GM23338 (cell line): ENCODE measurements around the gene PNLIPRP2. TPM values are rescaled to one million over a fixed set of nuclear protein-coding genes. Genes with fewer than 3 reads are reported as not detected.

Experiments
- ATAC-seq: fragments of 200-7000 bp; cut with Tn5 transposase; 3 replicates; pipeline ENCODE4 v1.9.1; 2020
- DNase-seq: peaks from one replicate; pipeline ENCODE4 v3.0.0-alpha.2; 2015; ENCODE audit warnings: low spot score
- H2AFZ ChIP-seq: fragments of 200-600 bp; sonication (generic); 2 replicates; pipeline ENCODE4 v1.8.0; 2016; ENCODE audit warnings: antibody characterized with exemption, mild to moderate bottlenecking, moderate library complexity
- H3F3A ChIP-seq: fragments of 200-600 bp; sonication (generic); replicated peaks from 2 replicates; pipeline ENCODE4 v1.8.0; 2017; ENCODE audit warnings: antibody characterized with exemption, mixed run types, low read depth
- H3K27ac ChIP-seq: fragments of 200-600 bp; sonication (generic); 2 replicates; pipeline ENCODE4 v1.6.1; 2016; ENCODE audit warnings: low read depth
- H3K27me3 ChIP-seq: fragments of 200-600 bp; sonication (generic); 2 replicates; pipeline ENCODE4 v1.8.0; 2016; ENCODE audit warnings: mild to moderate bottlenecking, mixed run types, moderate library complexity; ENCODE audit not compliant: insufficient read depth
- H3K36me3 ChIP-seq: fragments of 200-600 bp; sonication (generic); 2 replicates; pipeline ENCODE4 v1.8.0; 2016; ENCODE audit warnings: mild to moderate bottlenecking; ENCODE audit not compliant: insufficient read depth
- H3K4me1 ChIP-seq: fragments of 200-600 bp; sonication (generic); 2 replicates; pipeline ENCODE4 v1.8.0; 2016; ENCODE audit warnings: mild to moderate bottlenecking, moderate library complexity; ENCODE audit not compliant: insufficient read depth
- H3K4me2 ChIP-seq: fragments of 200-600 bp; sonication (generic); 2 replicates; pipeline ENCODE4 v1.7.1; 2017; ENCODE audit warnings: mixed run types
- H3K4me3 ChIP-seq: fragments of 200-600 bp; sonication (generic); 2 replicates; pipeline ENCODE4 v1.6.1; 2016; ENCODE audit warnings: mixed run types
- H3K79me2 ChIP-seq: fragments of 200-600 bp; sonication (generic); replicated peaks from 2 replicates; pipeline ENCODE4 v1.8.0; 2017; ENCODE audit warnings: mild to moderate bottlenecking; ENCODE audit not compliant: insufficient read depth
- H3K9me2 ChIP-seq: fragments of 200-600 bp; sonication (generic); 2 replicates; pipeline ENCODE4 v1.8.0; 2017; ENCODE audit not compliant: insufficient read depth
- H4K20me1 ChIP-seq: fragments of 200-600 bp; sonication (generic); replicated peaks from 2 replicates; pipeline ENCODE4 v1.8.0; 2017; ENCODE audit warnings: mild to moderate bottlenecking; ENCODE audit not compliant: insufficient read depth
- H3K27ac Mint-ChIP-seq: 2 replicates; pipeline ENCODE4 v1.8.0; 2020; ENCODE audit warnings: inconsistent platforms, mild to moderate bottlenecking, moderate library complexity, mixed read lengths
- H3K27me3 Mint-ChIP-seq: 3 replicates; pipeline ENCODE4 v1.8.0; 2022; ENCODE audit warnings: low read depth, mild to moderate bottlenecking, moderate library complexity, mixed read lengths, inconsistent platforms; ENCODE audit not compliant: insufficient read depth, poor library complexity
- H3K36me3 Mint-ChIP-seq: 3 replicates; pipeline ENCODE4 v1.8.0; 2021; ENCODE audit warnings: low read depth, mild to moderate bottlenecking, inconsistent platforms, moderate library complexity, mixed read lengths
- H3K4me1 Mint-ChIP-seq: 3 replicates; pipeline ENCODE4 v1.8.0; 2020; ENCODE audit warnings: mild to moderate bottlenecking, inconsistent platforms, mixed read lengths
- H3K4me3 Mint-ChIP-seq: 3 replicates; pipeline ENCODE4 v1.8.0; 2021; ENCODE audit warnings: moderate library complexity, mild to moderate bottlenecking, inconsistent platforms, mixed read lengths
- H3K9me3 Mint-ChIP-seq: 3 replicates; pipeline ENCODE4 v1.8.0; 2020; ENCODE audit warnings: moderate library complexity, mild to moderate bottlenecking, inconsistent platforms, mixed read lengths
- POLR2AphosphoS5 ChIP-seq: IDR thresholded peaks from 2 replicates; pipeline ENCODE4 v1.6.1; 2016; ENCODE audit warnings: antibody characterized with exemption, low read depth
- ZNF114 ChIP-seq: fragments of 250-450 bp; sonication (Bioruptor Pico); IDR thresholded peaks from 2 replicates; pipeline ENCODE4 v1.5.0; 2020; ENCODE audit warnings: mild to moderate bottlenecking, moderate library complexity
- ZNF331 ChIP-seq: fragments of 250-450 bp; sonication (Bioruptor Pico); IDR thresholded peaks from 2 replicates; pipeline ENCODE4 v1.5.0; 2020; ENCODE audit warnings: low read depth, mild to moderate bottlenecking, moderate library complexity
- polyA plus RNA-seq: library from polyadenylated mRNA; unstranded; fragments of >200 nt; fragmentation: Nextera tagmentation; extraction: Ambion mirVana; gene quantifications from 2 replicates; pipeline ENCODE4 v1.2.1, GENCODE V29; 2016
- total RNA-seq: library from RNA; depleted of rRNA; stranded (reverse); fragments of >200 nt; shearing (Covaris generic); gene quantifications from 2 replicates; pipeline ENCODE4 v1.2.3, GENCODE V29; 2014
- TF ChIP-seq, protein P1 (sequence below): fragments of 250-450 bp; sonication (Bioruptor Pico); IDR thresholded peaks from 2 replicates; pipeline ENCODE4 v1.5.0; 2020; ENCODE audit warnings: mild to moderate bottlenecking, moderate library complexity

Gene PNLIPRP2
- total and polyA plus RNA-seq, 2 experiments from 2014 or later, result 0.24 TPM; not detected in 1

DNA sequence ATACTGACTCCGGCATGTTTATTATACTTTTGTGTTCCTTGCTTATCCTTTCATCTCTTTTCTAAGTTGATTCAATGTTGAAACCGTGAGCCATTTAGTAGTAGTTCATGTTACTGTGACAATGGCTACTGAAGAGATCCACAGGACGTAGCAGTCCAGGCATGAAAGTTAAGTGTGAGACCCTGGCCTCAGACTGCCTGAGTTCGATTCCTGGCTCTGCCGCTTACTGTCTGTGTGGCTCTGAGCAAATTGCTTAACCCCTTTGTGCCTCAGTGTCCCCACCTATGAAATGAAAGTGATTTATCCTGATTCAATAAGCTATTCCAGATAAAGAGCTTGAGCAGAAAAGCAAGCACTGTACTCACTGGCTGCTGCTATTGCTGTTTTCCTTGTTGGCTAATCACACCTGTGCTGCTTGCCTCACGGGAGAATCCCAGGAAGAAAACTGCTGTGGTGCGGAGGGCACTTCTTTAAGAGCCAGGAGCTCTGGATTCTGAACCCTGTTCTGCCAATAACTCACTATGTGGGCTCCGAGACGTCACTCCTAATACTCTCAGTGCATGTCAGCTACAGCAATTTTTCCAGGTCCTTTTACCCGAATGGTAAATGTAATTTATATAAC, 38.4 kb downstream of the PNLIPRP2 start (continued):
- TF ChIP-seq POLR2AphosphoS5, result no peak
- TF ChIP-seq ZNF114 (CRISPR knock-in tag), result no peak

DNA sequence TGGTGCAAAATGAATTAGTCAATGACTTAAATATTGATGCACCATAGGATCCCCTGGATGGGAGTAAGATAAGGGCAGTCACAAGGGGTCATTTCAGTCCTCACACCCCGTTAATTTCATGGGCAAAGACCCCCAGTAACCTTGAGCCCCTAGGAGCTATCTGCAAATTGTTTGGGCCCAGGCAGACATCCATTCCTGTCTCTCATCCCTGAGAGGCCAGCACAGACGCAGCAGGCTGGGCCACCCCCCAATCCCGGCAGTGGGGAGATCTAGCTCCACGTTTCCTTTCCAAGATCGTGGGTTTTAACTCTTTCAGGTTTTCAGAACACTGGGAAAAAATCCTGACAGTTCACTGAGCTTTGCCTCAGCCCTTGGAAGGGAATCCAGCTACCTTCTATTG, 40.1 kb downstream of the PNLIPRP2 start:
- no peak for ATAC-seq
- Histone ChIP-seq H3K36me3 (peaks cover 3% of the 10 kb centered on the region; the same call in 1 of the 2 replicates), H3K4me1 (no peaks in the 10 kb centered on the region), H3F3A (no peaks in the 10 kb centered on the region), H3K4me3 (no peak overlapping the region), H3K79me2 (no peaks in the 10 kb centered on the region), H2AFZ (no peak overlapping the region), H4K20me1 (no peaks in the 10 kb centered on the region), H3K27me3 (no peaks in the 10 kb centered on the region), H3K9me2 (no peaks in the 10 kb centered on the region), H3K4me2 (no peak overlapping the region), H3K27ac (0 out of 2 replicates have a peak overlapping the region, but pooled peaks have one; percentile 34)
- no peak overlapping the region for H3K4me3 Mint-ChIP-seq
- TF ChIP-seq POLR2AphosphoS5 (no peak), ZNF331 (CRISPR knock-in tag) (no peak)
- TF ChIP-seq, protein P1, sequence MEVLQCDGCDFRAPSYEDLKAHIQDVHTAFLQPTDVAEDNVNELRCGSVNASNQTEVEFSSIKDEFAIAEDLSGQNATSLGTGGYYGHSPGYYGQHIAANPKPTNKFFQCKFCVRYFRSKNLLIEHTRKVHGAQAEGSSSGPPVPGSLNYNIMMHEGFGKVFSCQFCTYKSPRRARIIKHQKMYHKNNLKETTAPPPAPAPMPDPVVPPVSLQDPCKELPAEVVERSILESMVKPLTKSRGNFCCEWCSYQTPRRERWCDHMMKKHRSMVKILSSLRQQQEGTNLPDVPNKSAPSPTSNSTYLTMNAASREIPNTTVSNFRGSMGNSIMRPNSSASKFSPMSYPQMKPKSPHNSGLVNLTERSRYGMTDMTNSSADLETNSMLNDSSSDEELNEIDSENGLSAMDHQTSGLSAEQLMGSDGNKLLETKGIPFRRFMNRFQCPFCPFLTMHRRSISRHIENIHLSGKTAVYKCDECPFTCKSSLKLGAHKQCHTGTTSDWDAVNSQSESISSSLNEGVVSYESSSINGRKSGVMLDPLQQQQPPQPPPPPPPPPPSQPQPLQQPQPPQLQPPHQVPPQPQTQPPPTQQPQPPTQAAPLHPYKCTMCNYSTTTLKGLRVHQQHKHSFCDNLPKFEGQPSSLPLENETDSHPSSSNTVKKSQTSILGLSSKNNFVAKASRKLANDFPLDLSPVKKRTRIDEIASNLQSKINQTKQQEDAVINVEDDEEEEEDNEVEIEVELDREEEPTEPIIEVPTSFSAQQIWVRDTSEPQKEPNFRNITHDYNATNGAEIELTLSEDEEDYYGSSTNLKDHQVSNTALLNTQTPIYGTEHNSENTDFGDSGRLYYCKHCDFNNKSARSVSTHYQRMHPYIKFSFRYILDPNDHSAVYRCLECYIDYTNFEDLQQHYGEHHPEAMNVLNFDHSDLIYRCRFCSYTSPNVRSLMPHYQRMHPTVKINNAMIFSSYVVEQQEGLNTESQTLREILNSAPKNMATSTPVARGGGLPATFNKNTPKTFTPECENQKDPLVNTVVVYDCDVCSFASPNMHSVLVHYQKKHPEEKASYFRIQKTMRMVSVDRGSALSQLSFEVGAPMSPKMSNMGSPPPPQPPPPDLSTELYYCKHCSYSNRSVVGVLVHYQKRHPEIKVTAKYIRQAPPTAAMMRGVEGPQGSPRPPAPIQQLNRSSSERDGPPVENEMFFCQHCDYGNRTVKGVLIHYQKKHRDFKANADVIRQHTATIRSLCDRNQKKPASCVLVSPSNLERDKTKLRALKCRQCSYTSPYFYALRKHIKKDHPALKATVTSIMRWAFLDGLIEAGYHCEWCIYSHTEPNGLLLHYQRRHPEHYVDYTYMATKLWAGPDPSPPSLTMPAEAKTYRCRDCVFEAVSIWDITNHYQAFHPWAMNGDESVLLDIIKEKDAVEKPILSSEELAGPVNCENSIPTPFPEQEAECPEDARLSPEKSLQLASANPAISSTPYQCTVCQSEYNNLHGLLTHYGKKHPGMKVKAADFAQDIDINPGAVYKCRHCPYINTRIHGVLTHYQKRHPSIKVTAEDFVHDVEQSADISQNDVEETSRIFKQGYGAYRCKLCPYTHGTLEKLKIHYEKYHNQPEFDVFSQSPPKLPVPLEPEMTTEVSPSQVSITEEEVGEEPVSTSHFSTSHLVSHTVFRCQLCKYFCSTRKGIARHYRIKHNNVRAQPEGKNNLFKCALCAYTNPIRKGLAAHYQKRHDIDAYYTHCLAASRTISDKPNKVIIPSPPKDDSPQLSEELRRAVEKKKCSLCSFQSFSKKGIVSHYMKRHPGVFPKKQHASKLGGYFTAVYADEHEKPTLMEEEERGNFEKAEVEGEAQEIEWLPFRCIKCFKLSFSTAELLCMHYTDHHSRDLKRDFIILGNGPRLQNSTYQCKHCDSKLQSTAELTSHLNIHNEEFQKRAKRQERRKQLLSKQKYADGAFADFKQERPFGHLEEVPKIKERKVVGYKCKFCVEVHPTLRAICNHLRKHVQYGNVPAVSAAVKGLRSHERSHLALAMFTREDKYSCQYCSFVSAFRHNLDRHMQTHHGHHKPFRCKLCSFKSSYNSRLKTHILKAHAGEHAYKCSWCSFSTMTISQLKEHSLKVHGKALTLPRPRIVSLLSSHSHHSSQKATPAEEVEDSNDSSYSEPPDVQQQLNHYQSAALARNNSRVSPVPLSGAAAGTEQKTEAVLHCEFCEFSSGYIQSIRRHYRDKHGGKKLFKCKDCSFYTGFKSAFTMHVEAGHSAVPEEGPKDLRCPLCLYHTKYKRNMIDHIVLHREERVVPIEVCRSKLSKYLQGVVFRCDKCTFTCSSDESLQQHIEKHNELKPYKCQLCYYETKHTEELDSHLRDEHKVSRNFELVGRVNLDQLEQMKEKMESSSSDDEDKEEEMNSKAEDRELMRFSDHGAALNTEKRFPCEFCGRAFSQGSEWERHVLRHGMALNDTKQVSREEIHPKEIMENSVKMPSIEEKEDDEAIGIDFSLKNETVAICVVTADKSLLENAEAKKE, result no peak
- H3K36me3 Mint-ChIP-seq, result peaks cover 16% of the 10 kb centered on the region
- H3K9me3 Mint-ChIP-seq, result no peaks in the 10 kb centered on the region
- no peaks in the 10 kb centered on the region; the same call in 2 of the 3 replicates for H3K4me1 Mint-ChIP-seq
- H3K27me3 Mint-ChIP-seq, result no peaks in the 10 kb centered on the region
- H3K27ac Mint-ChIP-seq, result no peak overlapping the region
- no peak for DNase-seq
